Measurements from ENCODE around the gene ILDR2. TPM values are rescaled to one million over a fixed set of nuclear protein-coding genes. Genes with fewer than 3 reads are reported as not detected.

The ILDR2 gene
- polyA plus RNA-seq, 1 donor (not counting 4 experiments of a cell fraction or from before 2014, with no cell fraction given) = not detected

DNA sequence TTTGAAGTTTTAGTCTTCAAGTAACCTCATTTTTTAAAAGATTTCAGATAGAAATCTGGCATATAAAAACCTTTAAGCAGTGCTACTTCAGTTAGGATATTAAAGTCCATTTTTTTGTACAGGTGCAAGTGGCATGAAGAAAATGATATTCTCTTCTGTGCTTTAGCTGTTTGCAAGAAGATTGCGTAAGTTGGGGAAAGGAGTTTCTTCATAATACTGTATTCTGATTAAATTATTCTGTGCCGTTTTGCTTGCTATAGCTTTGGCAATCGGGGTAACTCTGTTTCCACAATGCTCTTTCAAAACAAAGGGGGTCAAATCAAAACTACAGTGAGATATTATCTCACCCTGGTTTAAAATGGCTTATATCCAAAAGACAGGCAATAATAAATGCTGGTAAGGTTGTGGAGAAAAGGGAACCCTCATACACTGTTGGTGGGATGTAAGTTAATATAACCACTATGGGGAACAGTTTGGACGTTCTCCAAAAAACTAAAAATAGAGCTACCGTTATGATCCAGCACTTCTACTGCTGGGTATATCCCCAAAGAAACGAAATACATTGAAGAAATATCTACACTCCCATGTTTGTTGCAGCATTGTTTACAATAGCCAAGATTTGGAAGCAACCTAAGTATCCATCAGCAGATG lies 40.9 kb upstream of the ILDR2 start:
- Histone ChIP-seq H3K4me1 (ENCODE audit: control insufficient read depth, extremely low read depth, insufficient read depth, low read length) (peaks cover 2% of the 10 kb centered on the region), H3K4me3 (ENCODE audit: control insufficient read depth in 2 of 3, extremely low read depth in 1 of 3, insufficient read depth in 2 of 3, low read depth in 1 of 3, low read length in 3 of 3) (no peak overlapping the region), H3K9ac (ENCODE audit: control insufficient read depth, extremely low read depth, insufficient read depth, low read length) (no peak overlapping the region), H4K20me1 (ENCODE audit: control insufficient read depth, extremely low read depth, insufficient read depth, low read length) (no peaks in the 10 kb centered on the region), H2AFZ (ENCODE audit: control insufficient read depth, low read length) (no peak overlapping the region), H3K27ac (ENCODE audit: control insufficient read depth, insufficient read depth, low read length) (no peak overlapping the region), H3K36me3 (ENCODE audit: control insufficient read depth in 2 of 2, extremely low read depth in 1 of 2, insufficient read depth in 2 of 2, low read length in 2 of 2) (no peaks in the 10 kb centered on the region), H3K79me2 (ENCODE audit: control insufficient read depth, insufficient read depth, low read length) (no peaks in the 10 kb centered on the region), H3K4me2 (ENCODE audit: control insufficient read depth, extremely low read depth, insufficient read depth, low read depth, low read length) (no peak overlapping the region), H3K27me3 (ENCODE audit: control insufficient read depth, extremely low read depth, insufficient read depth, low read length) (no peaks in the 10 kb centered on the region), H3K9me3 (ENCODE audit: control insufficient read depth, low read depth, low read length) (no peaks in the 10 kb centered on the region), H3K9me1 (ENCODE audit: control insufficient read depth, extremely low read depth, insufficient read depth, low read length) (no peaks in the 10 kb centered on the region)
- TF ChIP-seq, protein P1, sequence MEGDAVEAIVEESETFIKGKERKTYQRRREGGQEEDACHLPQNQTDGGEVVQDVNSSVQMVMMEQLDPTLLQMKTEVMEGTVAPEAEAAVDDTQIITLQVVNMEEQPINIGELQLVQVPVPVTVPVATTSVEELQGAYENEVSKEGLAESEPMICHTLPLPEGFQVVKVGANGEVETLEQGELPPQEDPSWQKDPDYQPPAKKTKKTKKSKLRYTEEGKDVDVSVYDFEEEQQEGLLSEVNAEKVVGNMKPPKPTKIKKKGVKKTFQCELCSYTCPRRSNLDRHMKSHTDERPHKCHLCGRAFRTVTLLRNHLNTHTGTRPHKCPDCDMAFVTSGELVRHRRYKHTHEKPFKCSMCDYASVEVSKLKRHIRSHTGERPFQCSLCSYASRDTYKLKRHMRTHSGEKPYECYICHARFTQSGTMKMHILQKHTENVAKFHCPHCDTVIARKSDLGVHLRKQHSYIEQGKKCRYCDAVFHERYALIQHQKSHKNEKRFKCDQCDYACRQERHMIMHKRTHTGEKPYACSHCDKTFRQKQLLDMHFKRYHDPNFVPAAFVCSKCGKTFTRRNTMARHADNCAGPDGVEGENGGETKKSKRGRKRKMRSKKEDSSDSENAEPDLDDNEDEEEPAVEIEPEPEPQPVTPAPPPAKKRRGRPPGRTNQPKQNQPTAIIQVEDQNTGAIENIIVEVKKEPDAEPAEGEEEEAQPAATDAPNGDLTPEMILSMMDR (optimal IDR thresholded peaks at IDR 0.05 in 1 of 3, IDR thresholded peaks at IDR 0.05 in 1 of 3, conservative IDR thresholded peaks at IDR 0.05 in 1 of 3; ENCODE audit: extremely low read depth in 1 of 3, insufficient read depth in 2 of 3, low read length in 3 of 3) = no peak
- no peak for TF ChIP-seq EZH2 (IDR thresholded peaks at IDR 0.05; ENCODE audit: low read length)
- FAIRE-seq (no peak), DNase-seq (ENCODE audit: low read depth, low spot score) (no peak)
- dilution Hi-C loops (cut with MboI; ENCODE audit: extremely low pct_ligation_motif_present, low sequenced_read_pairs) = no loop called here

DNA sequence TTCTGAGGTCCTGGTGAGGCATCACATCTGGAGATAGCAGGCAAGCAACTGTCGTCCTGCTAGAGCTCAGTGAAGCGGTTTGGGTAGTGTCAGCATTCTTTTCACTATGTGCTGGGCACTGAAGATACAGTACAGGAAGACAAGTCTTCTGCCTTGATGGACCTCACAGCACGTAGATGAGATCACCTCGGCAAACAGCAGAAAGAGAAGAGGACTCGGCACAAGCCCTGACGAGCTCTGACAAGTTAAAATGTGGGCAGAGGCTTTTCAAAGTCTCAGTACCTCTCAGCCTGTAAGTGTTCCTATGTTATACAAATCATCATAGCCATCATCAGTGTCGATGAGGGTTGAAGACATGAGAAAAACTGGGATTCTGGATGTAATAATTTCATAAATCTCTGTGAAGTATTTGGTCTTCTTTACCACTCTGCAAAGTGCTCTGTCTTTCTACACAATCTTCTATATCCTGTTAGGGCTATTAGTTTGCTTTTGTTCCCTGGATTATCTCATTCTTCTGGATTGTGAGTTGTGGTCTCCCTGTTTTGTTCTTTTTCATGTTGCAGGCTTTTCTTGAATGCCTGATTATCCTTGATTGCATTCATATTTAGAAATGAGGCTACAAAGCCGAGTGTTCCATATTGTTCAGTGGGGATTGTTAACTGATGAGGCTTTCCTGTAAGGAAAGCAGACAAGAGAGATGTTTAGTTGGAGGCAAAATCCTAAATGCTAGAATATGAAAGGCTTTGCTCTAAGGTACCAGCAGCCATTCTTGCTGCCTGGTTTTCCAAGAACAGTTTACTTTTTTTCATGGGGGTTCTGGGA lies 38.0 kb upstream of the ILDR2 start:
- no peak overlapping the region for H2AFZ ChIP-seq (ENCODE audit: control insufficient read depth, low read length)
- peak; percentile 1 for DNase-seq (ENCODE audit: low read depth, low spot score)
- H3K9me3 ChIP-seq (ENCODE audit: control insufficient read depth, low read depth, low read length) = no peaks in the 10 kb centered on the region
- no peak overlapping the region for H3K27ac ChIP-seq (ENCODE audit: control insufficient read depth, insufficient read depth, low read length)
- no peaks in the 10 kb centered on the region for H4K20me1 ChIP-seq (ENCODE audit: control insufficient read depth, extremely low read depth, insufficient read depth, low read length)
- H3K9ac ChIP-seq (ENCODE audit: control insufficient read depth, extremely low read depth, insufficient read depth, low read length) = no peak overlapping the region
- H3K9me1 ChIP-seq (ENCODE audit: control insufficient read depth, extremely low read depth, insufficient read depth, low read length) = no peaks in the 10 kb centered on the region
- peaks cover 2% of the 10 kb centered on the region for H3K4me1 ChIP-seq (ENCODE audit: control insufficient read depth, extremely low read depth, insufficient read depth, low read length)
- dilution Hi-C loops (cut with MboI; ENCODE audit: extremely low pct_ligation_motif_present, low sequenced_read_pairs) = no loop called here
- H3K4me2 ChIP-seq (ENCODE audit: control insufficient read depth, extremely low read depth, insufficient read depth, low read depth, low read length) = no peak overlapping the region
- no peaks in the 10 kb centered on the region for H3K27me3 ChIP-seq (ENCODE audit: control insufficient read depth, extremely low read depth, insufficient read depth, low read length)
- no peak overlapping the region for H3K4me3 ChIP-seq (ENCODE audit: control insufficient read depth in 2 of 3, extremely low read depth in 1 of 3, insufficient read depth in 2 of 3, low read depth in 1 of 3, low read length in 3 of 3)
- H3K36me3 ChIP-seq (ENCODE audit: control insufficient read depth in 2 of 2, extremely low read depth in 1 of 2, insufficient read depth in 2 of 2, low read length in 2 of 2) = no peaks in the 10 kb centered on the region
- TF ChIP-seq, protein P1 (optimal IDR thresholded peaks at IDR 0.05 in 1 of 3, IDR thresholded peaks at IDR 0.05 in 1 of 3, conservative IDR thresholded peaks at IDR 0.05 in 1 of 3; ENCODE audit: extremely low read depth in 1 of 3, insufficient read depth in 2 of 3, low read length in 3 of 3) = no peak
- TF ChIP-seq EZH2 (IDR thresholded peaks at IDR 0.05; ENCODE audit: low read length) = no peak
- H3K79me2 ChIP-seq (ENCODE audit: control insufficient read depth, insufficient read depth, low read length) = no peaks in the 10 kb centered on the region
- FAIRE-seq = peak; percentile 60
